GM23248 (cell line): ENCODE data around the gene TENT4B.

Experiments used
- EZH2 ChIP-seq: fragments of 200-600 bp; sonication (generic); IDR thresholded peaks from 2 replicates; pipeline ENCODE4 v1.6.1; 2018; ENCODE audit warnings: antibody characterized with exemption, mild to moderate bottlenecking; ENCODE audit not compliant: insufficient read depth, poor library complexity, severe bottlenecking
- EZH2phosphoT487 ChIP-seq: fragments of 200-600 bp; sonication (generic); IDR thresholded peaks from 2 replicates; pipeline ENCODE4 v1.6.1; 2018; ENCODE audit warnings: antibody characterized with exemption, moderate library complexity, mild to moderate bottlenecking, low read depth; ENCODE audit not compliant: insufficient read depth

DNA sequence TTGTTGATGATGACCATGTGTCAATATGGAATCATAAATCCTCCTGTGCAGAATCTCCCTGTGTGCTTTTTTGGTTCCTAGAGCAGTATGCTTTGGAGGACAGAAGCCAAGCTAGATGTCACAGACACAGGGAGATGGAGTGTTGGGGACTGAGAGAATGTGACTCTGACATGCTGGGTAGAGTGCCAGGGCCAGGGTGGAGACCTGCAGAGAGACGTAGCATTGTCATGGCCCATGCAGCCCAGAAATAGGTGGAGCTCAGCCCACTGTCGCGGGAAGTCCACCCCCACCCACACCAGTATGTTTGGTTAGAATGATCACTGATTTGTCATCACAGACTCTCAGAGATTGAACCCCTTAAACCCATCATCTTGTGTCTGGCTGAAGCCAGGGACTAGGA is 74.0 kb downstream of the TENT4B start:
- no peak for TF ChIP-seq EZH2
- no peak for TF ChIP-seq EZH2phosphoT487
